Uterus (tissue), 4 donors: ENCODE data around the gene CNTN2. TPM values are rescaled to one million over a fixed set of nuclear protein-coding genes. Genes with fewer than 3 reads are reported as not detected.
A peak's percentile ranks its signal among the peaks of the same experiment; 100 is the strongest.

Source experiments
- DNase-seq, 2 donors: peaks; one replicate each; pipeline ENCODE4 v3.0.0-alpha.2; 2019 to 2020
- H3K27ac ChIP-seq, 2 donors: fragments of 200-600 bp; sonication (generic); 1 replicate in 1 of 2; 2 replicates in 1 of 2; pipeline ENCODE4 v1.5.1; 2016 to 2018
- H3K27me3 ChIP-seq, 2 donors: fragments of 200-600 bp; sonication (generic); one replicate each; pipeline ENCODE4 v1.5.1; 2018 to 2019; ENCODE audit warnings: control low read depth in 1 of 2
- H3K36me3 ChIP-seq, 2 donors: fragments of 200-600 bp; sonication (generic); one replicate each; pipeline ENCODE4 v1.5.1; 2019; ENCODE audit warnings: control low read depth in 1 of 2
- H3K4me1 ChIP-seq, 2 donors: fragments of 200-600 bp; sonication (generic); one replicate each; pipeline ENCODE4 v1.5.1; 2018 to 2019; ENCODE audit warnings: control low read depth in 1 of 2
- H3K4me3 ChIP-seq, 2 donors: fragments of 200-600 bp; sonication (generic); 1 replicate in 1 of 2; 2 replicates in 1 of 2; pipeline ENCODE4 v1.5.1; 2018 to 2019; ENCODE audit warnings: mild to moderate bottlenecking in 1 of 2
- H3K9me3 ChIP-seq, 2 donors: fragments of 200-600 bp; sonication (generic); one replicate each; pipeline ENCODE4 v1.5.1; 2019; ENCODE audit warnings: control low read depth in 1 of 2
- POLR2A ChIP-seq, 2 donors: fragments of 450-650 bp; IDR thresholded peaks; one replicate each; pipeline ENCODE4 v1.6.1; 2016; ENCODE audit warnings: antibody characterized with exemption in 2 of 2, mild to moderate bottlenecking in 1 of 2, moderate library complexity in 1 of 2
- intact Hi-C: fragments of 100-400 bp; cut with DNase I; formaldehyde crosslinking; loops from one replicate; pipeline ENCODE4 v1.15.1; 2023; ENCODE audit warnings: low total_unique reads
- total RNA-seq, 4 donors: library from RNA; depleted of rRNA in 3 of 4; stranded (reverse); fragments of >200 nt in 3 of 4; gene quantifications; one replicate each; pipeline versions ENCODE4 v1.1.0 to v1.2.4, GENCODE V29; 2014 to 2023
- TF ChIP-seq, protein P1 (sequence below), 4 experiments: fragments of 200-600 bp in 2 of 4; fragments of 450-650 bp in 2 of 4; sonication (generic) in 2 of 4; IDR thresholded peaks; one replicate each; pipeline ENCODE4 v1.5.1; 2016 to 2019; ENCODE audit warnings: antibody characterized with exemption in 4 of 4, mild to moderate bottlenecking in 2 of 4, moderate library complexity in 1 of 4
- donor health status: DM: yes; HTN: yes; CAD: no.

Gene CNTN2
- total RNA-seq, 4 donors from 2014 or later: 3.0 TPM; not detected in 3

DNA sequence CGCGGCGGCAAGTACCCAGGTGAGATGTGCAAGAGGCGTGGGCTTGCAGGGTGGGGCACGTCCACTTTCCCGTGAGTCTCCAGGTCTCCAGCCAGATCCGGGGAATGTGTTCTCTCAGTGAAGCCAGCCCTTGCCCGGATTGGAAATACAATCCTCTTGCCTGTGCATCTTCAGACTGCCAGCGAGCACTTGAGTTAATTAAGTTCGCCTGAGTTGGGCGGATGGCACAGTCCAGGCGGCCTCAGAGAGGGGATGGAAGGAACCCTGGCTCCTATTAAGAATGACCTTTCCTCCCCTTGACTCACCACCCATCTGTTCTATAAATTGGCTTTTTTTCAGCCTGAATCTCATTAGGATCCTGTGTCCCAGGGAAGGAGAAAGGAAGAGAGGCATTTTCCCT is 33.3 kb upstream of the CNTN2 start:
- no peak for DNase-seq

DNA sequence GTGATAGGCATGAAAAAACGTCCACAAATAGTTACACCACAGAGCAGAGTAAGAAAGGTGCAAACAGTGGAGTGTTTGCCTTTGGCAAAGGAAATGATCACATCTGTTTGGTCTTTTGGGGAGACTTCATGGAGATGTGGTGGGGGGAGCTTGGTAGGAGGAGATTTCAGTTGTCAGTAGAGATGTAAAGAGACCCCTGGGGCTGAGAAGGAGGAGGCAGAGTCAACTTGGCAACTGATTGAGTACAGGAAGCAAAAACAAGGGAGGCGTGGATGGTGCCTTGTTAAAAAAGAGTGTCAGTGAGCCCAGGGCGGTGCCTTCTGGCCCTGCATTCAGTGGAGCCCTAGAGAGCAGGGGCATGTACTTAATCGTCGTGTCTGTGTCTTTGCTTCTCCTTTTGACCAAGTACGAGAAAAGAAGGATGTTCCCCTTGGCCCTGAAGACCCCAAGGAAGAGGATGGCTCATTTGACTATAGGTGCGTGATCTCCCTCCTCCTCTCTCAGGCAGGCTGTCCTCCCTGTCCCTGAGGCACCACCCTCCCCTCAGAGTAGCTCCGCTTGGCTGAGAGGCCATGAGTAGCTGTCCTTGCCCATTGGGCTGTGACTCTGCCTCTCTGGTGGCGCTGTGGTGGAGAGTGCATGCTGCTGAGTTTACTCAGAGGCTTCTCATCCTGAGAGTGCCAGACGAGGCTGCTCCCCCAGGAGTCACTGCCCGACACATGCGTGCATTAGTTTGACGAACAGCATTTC is 30.4 kb upstream of the CNTN2 start:
- Histone ChIP-seq H3K27ac (no peak overlapping the region), H3K27me3 (no peaks in the 10 kb centered on the region), H3K36me3 (no peaks in the 10 kb centered on the region), H3K4me1 (peaks cover 0 to 7% of the 10 kb centered on the region in 2 donors), H3K9me3 (no peaks in the 10 kb centered on the region), H3K4me3 (no peak overlapping the region)
- no peak for DNase-seq
- intact Hi-C loops: no loop called here
- TF ChIP-seq POLR2A (IDR thresholded peaks at IDR 0.05): no peak
- TF ChIP-seq, protein P1, sequence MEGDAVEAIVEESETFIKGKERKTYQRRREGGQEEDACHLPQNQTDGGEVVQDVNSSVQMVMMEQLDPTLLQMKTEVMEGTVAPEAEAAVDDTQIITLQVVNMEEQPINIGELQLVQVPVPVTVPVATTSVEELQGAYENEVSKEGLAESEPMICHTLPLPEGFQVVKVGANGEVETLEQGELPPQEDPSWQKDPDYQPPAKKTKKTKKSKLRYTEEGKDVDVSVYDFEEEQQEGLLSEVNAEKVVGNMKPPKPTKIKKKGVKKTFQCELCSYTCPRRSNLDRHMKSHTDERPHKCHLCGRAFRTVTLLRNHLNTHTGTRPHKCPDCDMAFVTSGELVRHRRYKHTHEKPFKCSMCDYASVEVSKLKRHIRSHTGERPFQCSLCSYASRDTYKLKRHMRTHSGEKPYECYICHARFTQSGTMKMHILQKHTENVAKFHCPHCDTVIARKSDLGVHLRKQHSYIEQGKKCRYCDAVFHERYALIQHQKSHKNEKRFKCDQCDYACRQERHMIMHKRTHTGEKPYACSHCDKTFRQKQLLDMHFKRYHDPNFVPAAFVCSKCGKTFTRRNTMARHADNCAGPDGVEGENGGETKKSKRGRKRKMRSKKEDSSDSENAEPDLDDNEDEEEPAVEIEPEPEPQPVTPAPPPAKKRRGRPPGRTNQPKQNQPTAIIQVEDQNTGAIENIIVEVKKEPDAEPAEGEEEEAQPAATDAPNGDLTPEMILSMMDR (IDR thresholded peaks at IDR 0.05): no peak

More for the DNA sequence above, 33.3 kb upstream of the CNTN2 start:
- no peak for TF ChIP-seq POLR2A (IDR thresholded peaks at IDR 0.05)
- TF ChIP-seq, protein P1 (IDR thresholded peaks at IDR 0.05): no peak
- Histone ChIP-seq H3K27ac (no peak overlapping the region), H3K4me1 (peaks cover 0 to 7% of the 10 kb centered on the region in 2 donors), H3K36me3 (no peaks in the 10 kb centered on the region), H3K4me3 (no peak overlapping the region), H3K9me3 (no peaks in the 10 kb centered on the region), H3K27me3 (no peaks in the 10 kb centered on the region)
- intact Hi-C loops: no loop called here

DNA sequence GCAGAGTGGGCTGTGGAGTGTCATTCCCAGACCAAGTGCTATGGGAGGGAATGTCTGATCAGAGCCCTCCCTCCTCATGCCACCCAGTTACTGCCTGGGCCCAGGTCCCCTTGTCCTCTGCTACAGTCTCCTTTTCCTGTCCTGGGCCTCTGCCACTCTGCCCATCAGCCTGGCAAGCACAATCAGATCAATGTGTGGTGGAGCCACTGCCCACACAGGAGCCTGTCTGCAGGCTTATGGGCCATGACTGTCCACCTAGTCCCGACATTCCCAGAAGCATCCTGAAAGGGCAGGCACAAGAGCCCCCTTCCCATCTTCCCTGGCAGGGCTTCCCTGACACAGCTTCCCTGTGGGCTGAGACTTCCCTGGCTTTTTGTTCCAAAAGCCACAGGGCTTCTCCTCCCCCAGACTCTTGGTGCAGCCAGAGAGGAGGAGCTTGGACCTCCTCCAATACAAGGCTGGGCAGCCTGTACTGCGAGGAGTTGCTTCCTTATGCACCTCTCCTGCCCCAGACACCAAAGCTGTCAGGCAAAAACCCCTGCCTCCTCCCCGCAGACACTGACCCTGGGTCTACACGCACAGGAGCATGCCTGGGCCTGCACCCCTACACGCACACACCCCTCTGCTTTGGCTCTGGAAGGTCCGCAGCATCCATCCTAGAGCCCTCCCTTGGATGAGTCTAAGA is 29.2 kb upstream of the CNTN2 start:
- intact Hi-C loops: no loop called here
- TF ChIP-seq, protein P1 (IDR thresholded peaks at IDR 0.05): no peak
- TF ChIP-seq POLR2A (IDR thresholded peaks at IDR 0.05): no peak
- peak; percentile 43 to 71 for DNase-seq
- Histone ChIP-seq H3K4me3 (no peak overlapping the region), H3K4me1 (peaks cover 0 to 7% of the 10 kb centered on the region in 2 donors), H3K27ac (no peak overlapping the region), H3K9me3 (no peaks in the 10 kb centered on the region), H3K36me3 (no peaks in the 10 kb centered on the region), H3K27me3 (no peaks in the 10 kb centered on the region)

DNA sequence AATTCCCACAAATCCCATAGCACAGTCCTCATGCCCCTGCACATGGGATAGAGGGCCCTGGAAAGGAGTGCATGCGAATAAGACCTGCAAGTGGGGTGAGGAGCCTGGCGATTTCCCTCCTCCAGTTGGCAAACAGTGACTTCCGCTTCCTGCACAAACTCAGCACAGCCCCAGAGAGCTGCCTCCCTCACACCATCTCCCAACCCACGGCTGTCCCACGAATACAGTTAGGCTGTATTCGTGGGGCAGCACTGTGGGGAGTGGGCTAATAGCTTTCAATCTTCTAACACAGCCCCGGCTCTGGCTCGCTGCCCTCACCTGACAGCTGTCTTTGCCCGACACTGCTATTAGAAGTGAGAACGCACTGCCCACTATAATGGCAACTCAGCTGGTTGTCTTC is 28.2 kb upstream of the CNTN2 start:
- no peak overlapping the region for H3K4me3 ChIP-seq
- TF ChIP-seq, protein P1 (IDR thresholded peaks at IDR 0.05): no peak
- H3K36me3 ChIP-seq: no peaks in the 10 kb centered on the region
- H3K27ac ChIP-seq: no peak overlapping the region
- H3K9me3 ChIP-seq: no peaks in the 10 kb centered on the region
- no peak for DNase-seq
- intact Hi-C loops: no loop called here
- no peaks in the 10 kb centered on the region for H3K27me3 ChIP-seq
- H3K4me1 ChIP-seq: peaks cover 0 to 7% of the 10 kb centered on the region in 2 donors

DNA sequence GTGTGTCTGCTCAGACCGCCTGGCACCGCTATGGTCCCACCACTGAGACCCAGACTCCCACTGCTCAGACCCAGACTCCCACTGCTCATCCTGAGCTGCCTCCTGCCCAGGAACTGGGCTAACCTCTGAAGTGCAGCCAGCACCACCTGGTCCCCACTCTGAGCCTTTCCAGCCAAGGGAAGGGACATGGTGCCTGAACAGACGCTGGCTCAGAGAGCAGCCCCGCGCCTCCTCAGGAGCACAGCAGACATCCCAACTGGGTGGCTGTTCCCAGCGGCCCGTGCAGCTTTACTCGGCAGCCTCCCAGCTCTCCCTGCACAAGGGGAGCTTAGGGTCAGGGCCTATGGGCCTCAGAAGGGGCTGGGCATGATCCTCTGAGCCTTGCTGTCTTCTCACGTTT is 27.8 kb upstream of the CNTN2 start:
- Histone ChIP-seq H3K27ac (no peak overlapping the region), H3K27me3 (no peaks in the 10 kb centered on the region), H3K4me3 (no peak overlapping the region), H3K36me3 (no peaks in the 10 kb centered on the region), H3K4me1 (peaks cover 0 to 7% of the 10 kb centered on the region in 2 donors), H3K9me3 (no peaks in the 10 kb centered on the region)
- no peak for DNase-seq
- no peak for TF ChIP-seq POLR2A (IDR thresholded peaks at IDR 0.05)
- TF ChIP-seq, protein P1 (IDR thresholded peaks at IDR 0.05): no peak
- intact Hi-C loops: no loop called here
